ENCODE measurements around the gene VHLL.

The VHLL gene

GRCh38 chr1:156289857-156290256 lies 9.2 kb downstream of the VHLL start:
- DNase-seq: no peak

GRCh38 chr1:156286061-156286460 lies 13.0 kb downstream of the VHLL start:
- no peak for DNase-seq

GRCh38 chr1:156285437-156285836 lies 13.7 kb downstream of the VHLL start:
- no peak for DNase-seq

- no peak for DNase-seq
These were observed 14.3 kb downstream of the VHLL start for GRCh38 chr1:156284757-156285156.

- DNase-seq: no peak
These were observed 15.0 kb downstream of the VHLL start, which contains the start of gene TMEM79 for GRCh38 chr1:156284112-156284511. TMEM79 (plus strand) TSS chr1:156284325; CDS start chr1:156285227, 902 bp downstream.

GRCh38 chr1:156283521-156283920 lies 15.6 kb downstream of the VHLL start:
- no peak for DNase-seq

GRCh38 chr1:156282479-156283222 lies 16.5 kb downstream of the VHLL start, which contains the start of gene SMG5:
SMG5 (minus strand) TSS chr1:156282825; CDS start chr1:156282680, 145 bp downstream.
- DNase-seq: peak; percentile 92

- no peak for DNase-seq
These were observed 17.2 kb downstream of the VHLL start for GRCh38 chr1:156281693-156282478.

- no peak for DNase-seq
These were observed 17.8 kb downstream of the VHLL start for GRCh38 chr1:156281281-156281680.

GRCh38 chr1:156279837-156280236 lies 19.3 kb downstream of the VHLL start:
- no peak for DNase-seq

- no peak for DNase-seq
These were observed 22.1 kb downstream of the VHLL start for GRCh38 chr1:156276966-156277381.

GRCh38 chr1:156276532-156276931 lies 22.6 kb downstream of the VHLL start:
- DNase-seq: no peak

- no peak for DNase-seq
These were observed 28.8 kb downstream of the VHLL start for GRCh38 chr1:156270314-156270713.

GRCh38 chr1:156268336-156268735 lies 30.8 kb downstream of the VHLL start:
- DNase-seq: no peak

GRCh38 chr1:156266051-156266450 lies 33.1 kb downstream of the VHLL start:
- no peak for DNase-seq

- DNase-seq: no peak
These were observed 35.8 kb downstream of the VHLL start for GRCh38 chr1:156263288-156263655.

GRCh38 chr1:156262461-156263287 lies 36.4 kb downstream of the VHLL start:
- DNase-seq: no peak

GRCh38 chr1:156260896-156261295 lies 38.2 kb downstream of the VHLL start:
- no peak for DNase-seq

GRCh38 chr1:156259805-156260204 lies 39.3 kb downstream of the VHLL start:
- DNase-seq: no peak

GRCh38 chr1:156258859-156259258 lies 40.2 kb downstream of the VHLL start:
- DNase-seq: no peak

GRCh38 chr1:156257711-156258110 lies 41.4 kb downstream of the VHLL start:
- DNase-seq: no peak

- no peak for DNase-seq
These were observed 45.5 kb downstream of the VHLL start for GRCh38 chr1:156253634-156254033.

- DNase-seq: no peak
These were observed 47.6 kb downstream of the VHLL start for GRCh38 chr1:156251527-156251926.
